Measurements from ENCODE around the gene SHMT2.

DNA sequence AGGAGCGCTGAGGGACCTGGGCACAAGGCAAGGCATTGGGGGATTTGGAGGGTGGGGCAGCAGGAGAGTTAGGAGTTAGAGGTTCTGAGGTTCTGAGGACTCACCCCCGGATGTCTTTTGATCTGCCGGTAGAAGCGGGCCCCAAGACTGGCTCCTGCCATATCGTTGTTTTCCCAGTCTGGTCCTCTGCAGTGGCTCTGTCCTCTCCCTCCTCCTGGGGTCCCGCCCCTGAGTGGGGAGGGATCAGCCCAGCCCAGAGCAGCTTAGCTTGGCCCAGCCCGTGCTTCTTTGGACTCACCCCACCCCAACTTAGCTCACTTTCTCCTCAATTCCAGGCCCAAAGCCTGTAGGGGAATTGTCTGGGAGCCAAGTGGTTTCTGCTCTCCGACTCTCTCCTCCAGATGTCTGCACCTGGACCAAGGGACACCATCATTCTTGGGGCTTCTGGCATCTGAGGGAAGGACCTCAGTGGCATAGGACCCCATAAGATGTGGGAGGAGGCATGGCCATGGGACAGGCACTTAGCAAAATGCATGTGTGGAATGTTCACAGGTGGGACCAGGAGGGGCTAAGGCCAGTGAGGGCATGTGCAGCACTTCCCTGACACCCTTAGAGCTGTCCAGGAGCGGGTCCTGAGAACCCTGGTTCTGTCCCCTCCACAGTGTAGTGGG lies 7.5 kb downstream of the SHMT2 start:
- TF ChIP-seq EZH2 (IDR thresholded peaks at IDR 0.05) (no peak), FOXP2 (optimal IDR thresholded peaks at IDR 0.05; ENCODE audit: control extremely low read depth, extremely low read length, insufficient read depth) (no peak), POLR2AphosphoS5 (IDR thresholded peaks at IDR 0.05; ENCODE audit: borderline replicate concordance, low read depth, low read length) (no peak; the same call in 1 of the 2 replicates)

Measured in SK-N-MC (cell line).